OCI-LY7 (cell line): ENCODE data around the gene BUD13. TPM values are rescaled to one million over a fixed set of nuclear protein-coding genes. Genes with fewer than 3 reads are reported as not detected.

Experiments used
- BruUV-seq: library from RNA; stranded (reverse); fragments of 400-500 nt; replicated peaks from 2 replicates; lab custom pipeline; 2021; lab: Mats Ljungman, UMichigan
- CTCF ChIA-PET: fragments of 300-600 bp; sonication (Branson Sonifier 250); formaldehyde crosslinking; loops from one replicate; lab custom pipeline; 2022; ENCODE audit warnings: antibody characterized with exemption; ENCODE audit not compliant: unreplicated experiment; lab: Charles Lee
- POLR2A ChIA-PET: fragments of 300-600 bp; sonication (Branson Sonifier 250); formaldehyde crosslinking; loops from one replicate; lab custom pipeline; 2022; ENCODE audit warnings: antibody characterized with exemption; lab: Charles Lee
- DNase-seq: peaks from one replicate; pipeline ENCODE4 v3.0.0-alpha.2; 2015; ENCODE audit warnings: low spot score
- H2AFZ ChIP-seq: fragments of 200-600 bp; sonication (generic), shearing (Covaris generic); 2 replicates; pipeline ENCODE4 v1.6.1; 2014; ENCODE audit warnings: mild to moderate bottlenecking, antibody characterized with exemption, low read length, moderate library complexity
- H3K27ac ChIP-seq: fragments of 200-600 bp; sonication (generic); 2 replicates; pipeline ENCODE4 v1.5.1; 2014; ENCODE audit warnings: mixed run types, low read depth, mild to moderate bottlenecking, moderate library complexity, low read length, inconsistent platforms; ENCODE audit not compliant: poor library complexity, severe bottlenecking
- H3K36me3 ChIP-seq: fragments of 200-600 bp; sonication (generic); 2 replicates; pipeline ENCODE4 v1.6.1; 2014; ENCODE audit warnings: mild to moderate bottlenecking, antibody characterized with exemption, low read length, moderate library complexity, mixed read lengths; ENCODE audit not compliant: insufficient read depth
- H3K4me1 ChIP-seq: fragments of 200-600 bp; sonication (generic); 2 replicates; pipeline ENCODE4 v1.5.1; 2014; ENCODE audit warnings: mild to moderate bottlenecking, low read length; ENCODE audit not compliant: insufficient read depth, poor library complexity, severe bottlenecking
- H3K4me2 ChIP-seq: fragments of 200-600 bp; sonication (generic); 2 replicates; pipeline ENCODE4 v1.6.1; 2014; ENCODE audit warnings: mild to moderate bottlenecking, low read length
- H3K4me3 ChIP-seq: fragments of 200-600 bp; sonication (generic); 2 replicates; pipeline ENCODE4 v1.5.1; 2014; ENCODE audit warnings: mild to moderate bottlenecking, low read depth, low read length; ENCODE audit not compliant: poor library complexity, severe bottlenecking
- H3K79me2 ChIP-seq: fragments of 200-600 bp; sonication (generic); 2 replicates; pipeline ENCODE4 v1.6.1; 2016; ENCODE audit warnings: low read depth, mild to moderate bottlenecking, low read length, moderate library complexity, mixed read lengths; ENCODE audit not compliant: insufficient read depth
- H3K9me2 ChIP-seq: fragments of 200-600 bp; sonication (generic); 2 replicates; pipeline ENCODE4 v1.6.1; 2016; ENCODE audit warnings: mild to moderate bottlenecking, low read length, mixed read lengths; ENCODE audit not compliant: insufficient read depth
- H3K9me3 ChIP-seq: fragments of 200-600 bp; sonication (generic); 2 replicates; pipeline ENCODE4 v1.6.1; 2014; ENCODE audit warnings: mild to moderate bottlenecking, mixed run types, low read length, mixed read lengths
- H4K20me1 ChIP-seq: fragments of 200-600 bp; sonication (generic); 2 replicates; pipeline ENCODE4 v1.6.1; 2014; ENCODE audit warnings: mild to moderate bottlenecking, antibody characterized with exemption, low read length, moderate library complexity, mixed read lengths; ENCODE audit not compliant: insufficient read depth
- EZH2phosphoT487 ChIP-seq: fragments of 200-600 bp; sonication (generic); IDR thresholded peaks from 2 replicates; pipeline ENCODE4 v1.6.1; 2018; ENCODE audit warnings: low read depth, borderline replicate concordance, mild to moderate bottlenecking, mixed run types, antibody characterized with exemption, low read length, moderate library complexity, mixed read lengths
- intact Hi-C: fragments of 100-400 bp; cut with micrococcal nuclease; formaldehyde crosslinking; loops from one replicate; pipeline ENCODE4 v1.10.0; 2022; ENCODE audit not compliant: unreplicated experiment
- total RNA-seq, 2 experiments: library from RNA; depleted of rRNA in 1 of 2; stranded (reverse); fragments of >200 nt in 1 of 2; shearing (Covaris generic) in 1 of 2; gene quantifications; 2 replicates each; pipeline ENCODE4 v1.2.3, GENCODE V29; 2014 to 2022
- TF ChIP-seq, protein P1 (sequence below): fragments of 200-600 bp; sonication (generic); conservative IDR thresholded peaks from 2 replicates; pipeline ENCODE4 v1.5.1; 2014; ENCODE audit warnings: mild to moderate bottlenecking, antibody characterized with exemption, low read length, moderate library complexity, mixed read lengths

The BUD13 gene
- total RNA-seq, 2 experiments from 2014 or later, result 28.6 to 30.3 TPM

DNA sequence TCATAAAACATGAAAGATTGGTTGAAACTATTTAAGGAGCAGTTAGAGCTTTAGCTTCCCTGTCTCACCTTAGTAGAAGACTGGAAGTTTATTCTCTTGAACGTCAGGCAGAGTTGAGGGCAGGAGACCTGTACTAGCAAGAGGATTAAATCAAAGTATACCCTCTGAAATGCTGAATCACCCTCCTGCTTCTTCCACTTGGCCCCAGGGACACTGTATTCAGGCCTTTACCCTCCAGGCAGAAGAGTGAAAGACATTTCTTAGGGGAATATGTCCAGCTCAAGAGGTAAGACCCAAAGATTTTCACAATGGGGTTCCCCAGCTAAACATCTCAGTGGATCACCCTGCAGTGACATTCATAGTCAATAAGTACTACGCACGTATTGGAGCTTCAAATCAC, 38.4 kb upstream of the BUD13 start:
- Histone ChIP-seq H2AFZ (no peak overlapping the region), H3K4me2 (no peak overlapping the region), H3K9me2 (no peaks in the 10 kb centered on the region), H3K4me3 (no peak overlapping the region), H3K27ac (no peak overlapping the region), H4K20me1 (no peaks in the 10 kb centered on the region), H3K36me3 (no peaks in the 10 kb centered on the region), H3K4me1 (no peaks in the 10 kb centered on the region), H3K9me3 (no peaks in the 10 kb centered on the region), H3K79me2 (no peaks in the 10 kb centered on the region)
- BruUV-seq, result no TSS peak
- no peak for DNase-seq
- CTCF ChIA-PET, result no interaction called here
- no peak for TF ChIP-seq EZH2phosphoT487
- TF ChIP-seq, protein P1, sequence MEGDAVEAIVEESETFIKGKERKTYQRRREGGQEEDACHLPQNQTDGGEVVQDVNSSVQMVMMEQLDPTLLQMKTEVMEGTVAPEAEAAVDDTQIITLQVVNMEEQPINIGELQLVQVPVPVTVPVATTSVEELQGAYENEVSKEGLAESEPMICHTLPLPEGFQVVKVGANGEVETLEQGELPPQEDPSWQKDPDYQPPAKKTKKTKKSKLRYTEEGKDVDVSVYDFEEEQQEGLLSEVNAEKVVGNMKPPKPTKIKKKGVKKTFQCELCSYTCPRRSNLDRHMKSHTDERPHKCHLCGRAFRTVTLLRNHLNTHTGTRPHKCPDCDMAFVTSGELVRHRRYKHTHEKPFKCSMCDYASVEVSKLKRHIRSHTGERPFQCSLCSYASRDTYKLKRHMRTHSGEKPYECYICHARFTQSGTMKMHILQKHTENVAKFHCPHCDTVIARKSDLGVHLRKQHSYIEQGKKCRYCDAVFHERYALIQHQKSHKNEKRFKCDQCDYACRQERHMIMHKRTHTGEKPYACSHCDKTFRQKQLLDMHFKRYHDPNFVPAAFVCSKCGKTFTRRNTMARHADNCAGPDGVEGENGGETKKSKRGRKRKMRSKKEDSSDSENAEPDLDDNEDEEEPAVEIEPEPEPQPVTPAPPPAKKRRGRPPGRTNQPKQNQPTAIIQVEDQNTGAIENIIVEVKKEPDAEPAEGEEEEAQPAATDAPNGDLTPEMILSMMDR, result no peak
- POLR2A ChIA-PET, result no interaction called here
- intact Hi-C loops, result no loop called here

DNA sequence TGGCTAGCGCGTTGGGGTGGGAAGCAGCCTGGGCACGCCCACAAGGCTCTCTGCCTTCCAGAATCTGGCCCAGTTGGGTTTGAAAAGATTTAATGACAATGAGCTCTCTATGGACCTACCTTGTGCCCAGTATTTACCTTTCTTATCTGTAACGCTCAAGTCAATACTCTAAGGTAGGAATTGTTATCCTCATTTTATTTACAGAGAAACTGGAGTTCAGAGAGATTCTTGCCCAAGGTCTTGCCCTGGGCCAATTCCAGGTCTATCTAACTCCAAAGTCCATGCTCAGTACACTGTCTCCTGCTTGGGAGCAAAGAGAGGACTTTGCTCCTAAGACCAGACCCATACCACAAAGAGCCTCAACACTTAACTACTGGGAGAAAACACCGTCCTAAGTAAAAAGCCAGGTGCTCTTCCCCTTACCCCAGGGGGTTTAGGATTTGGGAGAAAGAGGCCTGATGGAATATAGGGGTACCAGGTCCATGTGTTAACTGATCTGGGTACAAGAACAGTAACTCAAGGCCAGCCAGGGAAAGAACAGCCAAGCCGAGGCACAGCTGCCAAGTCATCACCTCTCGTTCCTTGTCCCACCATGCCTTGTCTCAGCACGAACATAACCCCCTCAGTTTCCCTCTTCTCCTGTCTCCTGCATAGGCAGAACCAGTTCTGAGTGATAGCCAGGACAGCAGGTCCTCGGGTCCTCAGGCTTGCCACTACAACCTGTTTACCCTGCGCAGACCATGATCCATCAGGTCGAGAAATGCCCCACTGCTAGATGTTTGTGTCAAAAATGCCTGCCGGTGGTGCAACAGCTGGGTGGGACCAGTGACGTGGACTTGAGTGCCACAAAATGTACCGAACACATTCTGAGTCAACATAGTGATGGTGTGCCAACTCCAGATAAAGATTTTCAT, 35.7 kb upstream of the BUD13 start:
- TF ChIP-seq, protein P1, result no peak
- no peak for TF ChIP-seq EZH2phosphoT487
- POLR2A ChIA-PET, result no interaction called here
- Histone ChIP-seq H3K4me1 (no peaks in the 10 kb centered on the region), H3K9me2 (no peaks in the 10 kb centered on the region), H3K9me3 (no peaks in the 10 kb centered on the region), H4K20me1 (no peaks in the 10 kb centered on the region), H2AFZ (no peak overlapping the region), H3K79me2 (no peaks in the 10 kb centered on the region), H3K36me3 (no peaks in the 10 kb centered on the region), H3K4me3 (no peak overlapping the region), H3K4me2 (no peak overlapping the region), H3K27ac (no peak overlapping the region)
- CTCF ChIA-PET, result no interaction called here
- BruUV-seq, result no TSS peak
- intact Hi-C loops, result no loop called here
- no peak for DNase-seq
